GM12892 (cell line): ENCODE data around the gene LTB4R.

Experiments used
- POLR2A ChIP-seq: IDR thresholded peaks from 2 replicates; pipeline ENCODE4 v1.6.1; 2011; ENCODE audit warnings: low read depth, low read length, control low read depth
- TAF1 ChIP-seq: IDR thresholded peaks from 2 replicates; pipeline ENCODE4 v1.6.1; 2011; ENCODE audit warnings: low read depth, mild to moderate bottlenecking, control low read depth, low read length, borderline replicate concordance

DNA sequence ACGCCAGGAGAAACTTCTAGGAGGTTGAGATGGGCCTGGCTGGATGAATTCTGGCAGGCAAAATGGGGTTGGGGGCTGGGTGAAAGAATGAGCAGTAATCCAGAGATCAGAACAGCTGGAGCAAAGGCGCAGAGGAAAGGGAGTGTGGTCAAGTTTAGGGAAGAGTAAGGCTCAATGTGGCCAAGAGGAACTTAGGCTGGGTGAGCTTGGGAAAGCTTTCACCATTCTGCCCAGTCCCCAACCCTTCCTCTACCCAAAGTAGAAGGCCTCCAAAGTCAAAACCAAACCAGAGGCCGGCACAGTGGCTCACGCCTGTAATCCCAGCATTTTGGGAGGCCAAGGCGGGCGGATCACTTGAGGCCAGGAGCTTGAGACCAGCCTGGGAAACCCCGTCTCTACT lies 29.7 kb upstream of the LTB4R start:
- no peak for TF ChIP-seq TAF1
- no peak for TF ChIP-seq POLR2A
